ENCODE results near the gene SCIMP.
"Not testable (repeated sequence)": the region's sequence is repeated elsewhere in the genome, so short reads cannot be mapped to it uniquely, and the experiment has no call there.

The SCIMP gene

DNA sequence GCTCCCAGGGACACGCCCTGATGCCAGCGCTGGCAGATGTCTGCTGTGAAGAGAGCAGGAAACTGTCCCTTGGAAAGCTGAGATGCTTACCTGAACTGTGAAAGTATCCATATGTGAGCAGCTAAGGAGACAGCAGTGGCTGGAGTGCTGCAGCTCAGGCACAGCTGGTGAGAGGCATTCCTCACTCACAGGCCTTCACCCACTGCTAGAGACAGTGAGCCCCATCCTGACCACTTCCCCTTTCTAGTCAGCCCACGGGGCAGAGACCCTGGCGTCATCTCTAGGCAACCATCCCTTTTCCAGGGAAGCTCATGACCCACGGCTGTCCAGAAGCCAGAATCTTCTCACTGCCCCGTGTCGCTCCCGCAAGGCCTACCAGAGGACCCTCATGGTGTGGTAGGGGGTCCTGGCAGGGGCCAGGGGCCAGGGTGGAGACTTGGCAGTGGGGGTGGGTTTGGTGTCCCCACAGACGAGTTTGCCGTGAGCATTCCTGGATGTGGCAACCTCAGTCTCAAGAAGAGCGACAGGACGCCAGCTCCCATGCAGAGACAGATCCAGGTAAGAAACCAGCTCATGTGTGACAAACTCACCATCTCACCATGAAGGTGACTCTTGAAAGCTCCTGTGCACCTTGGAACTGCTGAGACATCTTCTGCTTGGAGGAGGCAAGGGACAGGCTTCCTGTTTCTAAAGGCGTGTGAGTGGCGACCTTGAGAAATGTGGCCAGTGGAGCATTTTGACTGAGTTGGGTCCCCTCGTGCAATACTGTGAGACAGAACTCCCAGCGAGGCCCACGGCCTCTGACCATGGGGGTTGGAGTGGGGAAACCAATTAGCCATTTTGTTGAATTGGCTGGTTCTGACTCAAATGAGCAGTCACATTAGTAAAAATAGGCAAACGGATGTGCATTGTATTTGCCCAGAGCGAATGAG, at the start of gene SCIMP:
Gene SCIMP, minus strand, starts transcription at position 216 of the 932 bp plus-strand sequence. Its CDS starts 105 bp downstream, at position 111.
- no peak for DNase-seq (ENCODE audit: low spot score)

DNA sequence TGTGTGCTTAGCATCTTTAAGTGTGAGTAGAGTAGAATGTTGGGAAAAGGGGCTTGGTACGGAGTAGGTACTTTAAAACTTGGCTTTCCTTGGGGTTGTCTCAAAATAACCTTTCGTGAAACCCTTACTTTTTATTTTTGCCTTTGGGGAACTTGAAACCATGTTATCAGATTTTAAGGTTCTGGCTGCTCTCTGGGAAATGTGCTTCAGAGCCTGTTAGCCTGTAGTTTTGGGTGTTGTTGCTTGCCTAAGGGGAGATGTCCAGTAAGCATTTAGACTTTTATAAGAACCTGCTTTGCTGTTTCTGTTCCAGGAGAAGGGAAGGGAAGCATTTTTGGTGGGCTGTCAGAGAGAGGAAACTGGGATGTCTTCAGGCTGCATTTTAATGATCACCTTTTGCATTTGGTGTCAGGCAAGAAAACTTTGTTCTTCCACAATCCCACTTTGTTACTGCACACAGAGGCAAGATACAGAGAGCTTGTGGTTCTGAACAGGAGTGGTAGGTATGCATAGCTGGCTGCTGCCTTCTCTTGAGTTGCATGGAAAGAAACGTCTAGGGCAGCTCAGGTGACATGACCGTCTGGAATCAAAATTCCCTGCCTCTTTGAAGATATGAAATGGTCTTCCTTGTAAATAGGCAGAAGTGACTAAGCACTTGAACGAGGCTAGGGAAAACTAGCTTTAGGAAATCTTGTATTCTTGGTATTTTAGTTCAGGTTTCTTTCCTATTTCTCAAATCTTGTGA, 49.1 kb upstream of the SCIMP start:
- no peak for DNase-seq (ENCODE audit: low spot score)

DNA sequence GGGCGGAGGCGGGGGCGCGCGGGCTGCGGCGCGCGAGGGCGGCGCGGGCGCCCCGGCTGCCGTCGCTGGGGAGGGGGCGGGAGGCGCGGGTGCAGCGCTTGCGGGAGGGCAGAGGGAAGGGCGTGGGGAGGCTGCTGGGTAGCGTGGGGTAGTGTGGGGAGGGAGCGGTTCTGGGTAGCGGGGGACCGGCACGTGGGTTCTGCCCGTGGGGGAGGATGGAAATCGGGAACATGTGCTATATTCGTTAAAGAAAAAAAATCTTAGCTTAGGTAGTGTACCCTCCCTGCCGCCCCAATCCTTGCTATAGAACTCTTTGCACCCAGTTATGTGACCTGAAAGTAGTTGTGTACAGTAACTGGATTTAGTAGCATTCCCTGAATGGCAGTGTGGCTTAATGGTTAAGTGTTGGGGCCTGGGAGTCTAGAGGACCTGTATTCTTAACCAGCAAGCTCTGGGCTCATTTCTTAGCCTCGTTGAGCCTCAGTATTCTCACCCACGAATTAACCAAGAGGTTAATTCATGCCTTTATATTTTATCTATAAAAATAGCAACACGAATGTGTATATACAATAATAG, 48.1 kb upstream of the SCIMP start:
- no peak for DNase-seq (ENCODE audit: low spot score)

DNA sequence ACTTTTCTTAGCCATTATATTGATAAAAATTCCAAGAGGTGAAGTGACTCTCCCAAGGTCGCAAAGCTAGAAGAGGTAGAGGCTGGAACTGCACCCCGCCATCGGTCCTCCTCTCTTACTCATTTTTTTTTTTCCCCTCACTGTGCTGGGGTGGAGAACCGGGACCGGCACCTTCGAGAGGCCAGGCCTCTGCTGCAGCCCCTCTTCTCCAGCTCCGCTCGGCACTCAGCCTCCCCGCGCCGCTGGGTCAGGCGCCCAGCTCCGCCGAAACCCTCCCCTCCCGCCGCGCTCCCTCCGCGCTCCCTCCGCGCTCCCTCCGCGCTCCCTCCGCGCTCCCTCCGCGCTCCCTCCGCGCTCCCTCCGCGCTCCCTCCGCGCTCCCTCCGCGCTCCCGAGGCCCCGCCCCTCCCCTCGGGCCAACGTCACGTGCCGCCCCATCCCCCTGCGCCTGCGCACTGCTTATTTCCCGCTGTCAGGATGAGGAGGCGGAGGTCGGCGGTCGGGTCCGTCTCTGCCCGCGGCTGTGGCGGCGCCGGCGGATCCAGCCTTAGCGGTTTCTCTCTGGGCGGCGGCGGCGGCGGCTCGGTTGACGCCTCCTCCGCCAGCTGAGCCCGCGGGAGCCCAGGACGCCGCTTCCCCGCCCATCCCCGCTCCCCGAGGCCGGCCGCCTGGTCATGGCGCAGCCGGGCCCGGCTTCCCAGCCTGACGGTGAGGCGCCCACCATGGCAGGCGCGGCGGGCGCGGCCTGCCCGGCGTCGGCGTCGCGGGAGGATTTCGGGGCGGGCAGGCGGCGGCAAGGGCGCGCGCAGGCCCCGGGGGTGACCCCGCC, 47.4 kb upstream of the SCIMP start, which contains the start of gene RABEP1:
Gene RABEP1, plus strand, starts transcription at position 471 of the 828 bp plus-strand sequence. Its CDS starts 203 bp downstream, at position 674.
- peak; percentile 98 for DNase-seq (ENCODE audit: low spot score)

DNA sequence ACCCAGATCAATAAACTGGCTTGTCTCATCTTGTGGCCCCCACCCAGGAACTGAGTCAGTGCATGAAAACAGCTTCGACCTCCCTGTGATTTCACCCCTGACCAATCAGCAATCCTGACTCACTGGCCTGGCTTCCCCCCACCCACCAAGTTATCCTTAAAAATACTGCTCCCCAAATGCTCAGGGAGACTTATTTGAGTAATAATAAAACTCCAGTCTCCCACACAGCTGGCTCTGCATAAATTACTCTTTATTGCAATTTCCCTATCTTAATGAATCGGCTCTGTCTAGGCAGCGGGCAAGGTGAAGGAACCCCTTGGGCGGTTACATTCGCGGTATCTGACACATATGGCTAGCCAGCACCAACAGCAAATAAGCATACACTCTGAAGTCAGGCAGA, 37.7 kb upstream of the SCIMP start:
- DNase-seq (ENCODE audit: low spot score), result no peak

DNA sequence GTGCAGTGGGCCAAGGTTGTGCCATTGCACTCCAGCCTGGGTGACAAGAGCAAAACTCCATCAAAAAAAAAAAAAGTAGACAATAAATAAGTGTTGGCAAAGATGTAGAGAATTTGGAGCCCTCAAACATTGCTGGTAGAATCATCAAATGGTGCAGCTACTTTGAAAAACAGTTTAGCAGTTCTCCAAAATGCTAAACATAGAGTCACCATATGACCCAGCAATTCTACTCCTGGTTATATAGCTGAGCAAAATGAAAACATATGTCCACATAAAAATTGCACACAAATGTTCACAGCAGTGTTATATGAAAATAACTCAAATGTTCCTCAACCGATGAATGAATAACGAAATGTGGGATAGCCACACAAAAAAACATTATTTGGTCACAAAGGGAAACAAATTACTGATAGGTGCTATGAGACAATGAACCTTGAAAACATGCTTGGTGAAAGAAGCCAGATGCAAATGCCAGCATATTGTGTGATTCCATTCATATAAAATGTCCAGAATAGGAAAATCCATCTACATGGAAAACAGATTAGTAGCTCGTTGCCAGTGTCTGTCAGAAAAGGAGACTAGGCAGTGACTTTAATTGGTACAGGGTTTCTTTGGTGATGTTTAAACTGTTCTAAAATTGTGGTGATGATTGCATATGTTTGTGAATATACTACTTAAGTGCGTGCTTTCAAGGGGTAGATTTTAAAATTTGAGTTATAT, 34.7 kb upstream of the SCIMP start:
- DNase-seq (ENCODE audit: low spot score), result no peak

DNA sequence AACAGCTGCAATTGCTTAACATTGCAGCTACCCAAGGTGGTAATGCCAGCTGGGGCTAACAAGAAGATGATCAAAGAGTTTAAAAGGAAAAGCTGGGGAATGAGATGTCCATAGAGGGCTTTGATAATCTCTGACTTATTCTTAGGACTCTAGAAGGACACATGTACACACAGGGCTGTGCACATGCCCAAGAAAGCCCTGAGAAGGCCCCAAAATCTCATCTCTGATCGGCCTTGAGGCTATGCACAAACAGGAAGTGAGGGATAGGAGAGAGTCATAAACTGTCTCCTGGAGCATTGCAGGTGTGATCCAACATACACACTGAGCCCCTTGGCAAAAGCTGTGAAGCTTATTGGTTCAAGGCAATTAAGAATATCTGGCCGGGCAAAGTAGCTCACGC, 30.2 kb upstream of the SCIMP start:
- DNase-seq (ENCODE audit: low spot score), result no peak

DNA sequence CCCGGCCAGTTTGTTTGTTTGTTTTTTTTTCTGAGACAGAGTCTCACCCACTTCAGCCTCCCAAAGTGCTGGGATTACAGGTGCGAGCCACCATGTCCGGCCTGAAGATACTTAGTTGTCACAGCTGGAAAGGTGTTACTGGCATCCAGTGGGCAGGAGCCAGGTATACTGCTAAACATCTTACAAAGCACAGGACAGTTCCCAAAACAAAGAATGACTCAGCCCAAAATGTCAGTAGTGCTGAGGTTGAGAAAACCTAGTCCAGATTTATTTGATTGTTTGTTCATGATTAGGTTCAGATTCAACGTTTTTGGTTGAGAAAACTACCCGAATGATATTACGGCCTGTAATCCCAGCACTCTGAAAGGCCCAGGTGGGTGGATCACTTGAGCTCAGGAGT, 28.8 kb upstream of the SCIMP start:
- DNase-seq (ENCODE audit: low spot score), result no peak

DNA sequence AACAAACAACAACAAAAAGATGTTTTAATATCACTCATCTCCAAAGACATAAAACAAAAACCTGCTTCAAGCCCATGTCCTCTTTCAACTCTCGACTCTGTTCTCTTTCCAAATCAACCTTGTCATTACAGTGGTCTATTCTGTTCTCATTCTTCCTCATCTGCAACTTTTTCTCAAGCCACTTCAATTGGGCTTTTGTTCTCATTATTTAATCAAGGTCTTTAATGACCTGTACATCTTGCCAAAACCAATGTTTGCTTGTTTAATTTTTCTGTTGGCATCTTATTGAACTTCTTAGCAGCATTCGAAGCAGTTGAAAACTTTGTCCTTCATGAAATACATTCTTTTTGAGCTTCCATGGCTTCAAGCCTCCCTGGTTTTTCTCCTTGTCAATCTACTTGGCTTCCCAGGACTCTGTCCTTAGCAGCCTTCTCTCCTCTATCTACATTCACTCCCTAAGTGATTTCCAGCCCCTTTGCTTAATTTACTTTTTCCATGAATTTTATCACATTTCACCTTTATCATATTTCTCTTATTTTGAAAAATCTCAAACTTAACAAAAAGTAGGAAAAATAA, 27.8 kb upstream of the SCIMP start:
- DNase-seq (ENCODE audit: low spot score), result no peak

DNA sequence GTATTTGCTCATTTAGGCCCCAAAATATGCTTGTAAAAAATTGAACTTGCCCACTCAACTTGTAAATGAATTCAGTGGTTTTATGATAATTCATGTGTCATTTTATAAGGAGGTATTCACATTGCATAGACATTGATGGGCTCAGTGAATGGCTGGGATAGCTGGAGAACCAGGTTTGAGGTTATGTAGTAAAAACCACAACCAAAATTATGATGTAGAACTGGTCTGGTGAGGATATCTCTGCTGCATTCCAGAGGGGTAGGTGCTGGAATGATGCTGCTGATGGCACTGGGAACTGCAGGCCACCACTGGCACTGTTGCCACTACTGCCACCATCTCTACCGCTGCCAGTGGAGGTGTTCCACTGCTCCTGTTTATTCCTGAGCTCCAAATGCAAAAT, 25.9 kb upstream of the SCIMP start:
- no peak for DNase-seq (ENCODE audit: low spot score)

DNA sequence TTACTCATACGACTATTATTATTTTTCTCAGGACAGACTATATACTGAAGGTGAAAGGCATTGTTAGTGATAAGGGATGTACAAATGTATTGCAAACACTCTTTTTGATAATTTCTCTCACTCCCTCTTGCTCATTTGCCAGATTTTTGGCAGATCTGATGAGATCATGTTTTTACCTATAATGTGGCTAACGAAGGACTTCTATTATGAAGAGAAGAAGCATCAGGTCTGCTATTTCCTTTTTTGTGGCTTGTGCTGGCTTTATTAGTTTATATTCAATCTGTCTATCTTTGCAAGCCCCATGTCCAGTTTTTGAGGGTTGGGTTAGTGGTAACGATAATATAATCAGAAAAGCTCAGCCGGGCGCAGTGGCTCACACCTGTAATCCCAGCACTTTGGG, 22.5 kb upstream of the SCIMP start:
- DNase-seq (ENCODE audit: low spot score), result no peak

DNA sequence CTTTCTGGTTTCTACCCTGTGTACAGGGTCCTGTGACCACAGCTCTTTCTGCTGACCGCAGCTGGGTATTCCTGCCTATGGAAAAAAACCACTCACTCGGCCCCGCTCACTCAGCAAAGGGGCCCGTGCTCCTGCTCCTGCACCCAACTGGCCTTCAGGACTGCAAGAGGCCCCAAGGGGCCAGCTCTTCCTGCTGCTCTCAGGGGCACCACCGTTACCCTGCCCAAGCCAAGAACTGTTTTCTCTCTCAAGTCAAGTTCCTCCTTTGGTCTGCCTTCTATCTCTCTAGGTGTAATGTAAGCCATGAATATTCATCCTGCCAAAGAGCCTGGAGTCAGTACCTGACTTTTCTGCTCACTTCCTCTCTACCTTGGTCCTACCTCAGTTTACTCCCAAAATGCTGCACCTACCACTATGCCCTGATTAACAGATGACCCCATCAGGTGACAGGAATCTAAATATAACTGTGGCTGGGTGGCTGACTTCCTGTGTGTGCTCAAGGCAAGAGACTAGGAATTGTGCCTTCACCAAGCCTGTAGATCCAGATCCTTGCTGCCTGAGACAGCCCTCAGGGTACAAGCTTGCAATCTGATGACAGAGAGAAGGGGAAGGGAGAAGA, 20.4 kb upstream of the SCIMP start:
- DNase-seq (ENCODE audit: low spot score), result no peak

DNA sequence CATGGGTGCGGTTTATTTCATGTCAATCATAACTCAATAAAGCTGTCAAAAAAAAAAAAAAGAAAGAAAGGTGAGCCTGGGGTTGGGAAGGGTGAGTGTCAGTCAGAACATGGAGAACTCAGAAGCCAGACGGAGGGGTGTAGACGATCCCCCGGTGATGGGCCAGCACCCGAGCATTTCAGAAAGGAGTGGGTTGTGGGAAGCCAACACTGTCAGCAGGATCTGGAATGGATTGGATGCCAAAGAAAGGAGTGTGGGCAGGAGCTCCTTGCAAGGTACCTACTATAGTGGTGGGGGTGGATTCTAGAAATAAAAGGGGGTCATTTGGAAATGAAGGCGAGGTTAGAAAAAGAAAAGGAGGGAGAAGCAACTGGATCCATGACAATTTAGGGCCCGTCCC, 19.8 kb upstream of the SCIMP start:
- DNase-seq (ENCODE audit: low spot score), result no peak

DNA sequence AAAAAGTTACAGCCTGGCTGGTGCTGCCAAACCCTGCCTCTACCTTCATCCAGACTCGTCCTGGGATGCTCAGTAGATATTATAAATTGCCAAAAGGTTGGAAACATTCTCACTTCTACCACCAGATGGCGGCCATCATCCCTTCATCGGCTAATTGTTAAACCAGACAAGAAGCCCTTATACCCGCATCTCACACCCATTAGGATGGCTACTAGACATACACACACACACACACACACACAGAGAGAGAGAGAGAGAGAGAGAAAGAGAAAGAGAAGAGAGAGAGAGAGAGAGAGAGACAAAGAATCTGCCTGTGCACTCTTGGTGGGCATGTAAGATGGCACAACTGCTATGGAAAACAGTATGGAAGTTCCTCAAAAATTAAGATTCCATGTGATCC, 15.0 kb upstream of the SCIMP start:
- DNase-seq (ENCODE audit: low spot score), result peak; percentile 71

DNA sequence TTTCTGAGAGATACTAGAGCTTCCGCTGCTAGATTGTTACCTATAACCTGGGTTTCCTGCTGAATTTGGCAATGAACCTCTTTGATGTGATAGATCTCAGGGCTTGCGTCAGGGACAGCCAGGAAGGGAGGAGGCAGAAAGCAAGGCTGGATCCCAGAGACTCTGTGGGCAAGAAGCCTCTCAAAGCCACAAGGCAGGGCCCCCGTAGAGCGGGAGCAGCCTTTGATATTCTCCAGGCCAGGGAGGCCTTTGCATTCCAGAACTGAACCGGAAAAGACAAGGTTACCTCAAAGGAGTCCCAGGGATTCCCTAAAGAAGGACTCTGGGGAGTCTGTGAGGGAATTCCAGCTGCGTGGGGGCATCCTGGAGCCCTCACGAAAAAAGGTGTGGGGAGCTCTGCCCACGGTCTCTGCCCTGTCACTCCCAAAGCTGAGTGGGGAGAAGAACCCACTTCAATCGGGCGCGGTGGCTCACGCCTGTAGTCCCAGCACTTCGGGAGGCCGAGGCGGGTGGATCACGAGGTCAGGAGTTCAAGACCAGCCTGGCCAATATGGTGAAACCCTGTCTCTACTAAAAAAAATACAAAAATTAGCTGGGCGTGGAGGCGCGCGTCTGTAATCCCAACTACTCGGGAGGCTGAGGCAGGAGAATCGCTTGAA, 14.3 kb upstream of the SCIMP start:
- no peak for DNase-seq (ENCODE audit: low spot score)

DNA sequence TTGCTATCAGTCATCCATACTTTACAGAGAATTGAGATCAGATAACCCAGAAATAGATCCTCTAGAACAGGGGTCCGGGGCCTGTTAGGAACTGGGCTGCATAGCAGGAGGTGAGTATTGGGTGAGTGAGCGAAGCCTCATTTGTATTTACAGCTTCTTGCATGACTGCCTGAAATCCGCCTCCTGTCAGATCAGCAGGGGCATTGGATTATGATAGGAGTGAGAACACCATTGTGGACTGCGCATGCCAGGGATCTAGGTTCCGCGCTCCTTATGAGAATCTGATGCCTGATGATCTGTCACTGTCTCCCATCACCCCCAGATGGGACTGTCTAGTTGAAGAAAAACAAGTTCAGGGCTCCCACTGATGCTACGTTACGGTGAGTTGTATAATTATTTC, 13.0 kb upstream of the SCIMP start:
- DNase-seq (ENCODE audit: low spot score), result no peak

DNA sequence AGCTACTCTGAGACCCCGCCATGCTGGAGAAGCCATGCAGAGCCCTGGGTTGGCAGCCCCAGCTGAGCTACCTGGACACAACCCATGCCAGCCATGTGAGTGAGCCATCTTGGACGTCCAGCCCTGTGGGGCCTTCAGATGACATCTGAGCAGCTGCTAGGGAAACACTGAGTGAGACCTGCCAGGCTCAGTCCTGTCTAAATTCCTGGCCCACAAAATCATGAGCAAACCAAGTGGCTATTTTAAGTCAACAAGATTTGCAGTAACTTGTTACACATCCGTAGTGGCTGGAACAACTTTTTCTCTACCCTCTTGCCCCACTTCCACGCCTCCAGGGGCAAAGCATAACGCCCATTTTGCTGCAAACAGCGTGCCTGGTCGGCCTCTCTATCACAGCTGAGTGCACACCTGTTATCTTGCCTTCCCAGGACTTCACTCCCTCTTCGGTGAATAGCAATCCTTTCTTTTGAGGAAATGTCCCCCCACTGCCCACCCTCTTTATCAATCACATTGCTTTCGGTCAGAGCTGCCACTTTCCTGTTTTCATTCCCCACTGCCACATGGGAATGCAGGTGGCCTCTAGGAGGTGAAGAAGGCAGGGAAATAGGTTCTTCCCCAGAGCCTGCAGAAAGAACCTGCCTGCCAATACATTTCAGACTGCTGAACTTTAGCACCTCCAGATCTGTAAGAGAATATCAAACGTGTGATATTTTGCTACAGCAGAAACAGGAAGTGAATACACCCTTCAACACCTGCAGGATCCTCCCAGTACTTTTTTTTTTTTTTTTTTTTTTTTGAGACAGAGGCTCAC, 7.4 kb upstream of the SCIMP start:
- no peak for DNase-seq (ENCODE audit: low spot score)

DNA sequence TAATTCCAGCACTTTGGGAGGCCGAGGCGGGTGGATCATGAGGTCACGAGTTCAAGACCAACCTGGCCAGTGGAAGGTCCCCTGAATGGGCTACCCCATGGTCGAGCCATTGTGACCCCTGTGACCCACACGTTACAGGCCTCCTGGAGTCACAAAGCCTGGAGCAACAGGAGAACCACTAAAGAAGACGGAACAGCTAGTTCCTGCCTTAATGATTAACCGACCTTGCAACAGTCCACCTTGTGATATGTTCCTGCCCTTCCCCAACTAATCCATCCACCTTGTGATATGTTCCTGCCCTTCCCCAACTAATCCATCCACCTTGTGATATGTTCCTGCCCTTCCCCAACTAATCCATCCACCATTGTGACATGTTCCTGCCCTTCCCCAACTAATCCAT, 5.1 kb upstream of the SCIMP start:
- not testable (repeated sequence) for DNase-seq (ENCODE audit: low spot score)

DNA sequence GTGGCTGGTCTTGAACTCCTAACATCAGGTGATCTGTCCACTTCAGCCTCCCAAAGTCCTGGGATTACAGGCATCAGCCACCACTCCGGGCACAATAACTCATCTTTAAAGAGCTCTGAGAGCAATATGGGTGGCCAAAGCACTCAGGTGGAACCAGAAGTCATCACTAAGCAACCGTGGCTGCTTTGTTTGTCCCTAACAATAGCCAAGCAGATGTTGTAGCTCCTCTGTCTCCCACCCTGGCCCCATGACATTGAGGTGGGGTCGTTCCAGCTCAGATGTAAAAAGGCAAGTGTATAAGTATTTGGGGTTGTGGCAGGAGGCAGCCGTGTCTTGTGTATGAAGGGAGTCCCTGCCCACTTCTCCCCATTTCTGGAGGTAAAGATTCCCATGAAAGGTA, 3.7 kb upstream of the SCIMP start:
- no peak for DNase-seq (ENCODE audit: low spot score)
